Measurements from ENCODE around the gene BUB1B.

BUB1B gene

DNA sequence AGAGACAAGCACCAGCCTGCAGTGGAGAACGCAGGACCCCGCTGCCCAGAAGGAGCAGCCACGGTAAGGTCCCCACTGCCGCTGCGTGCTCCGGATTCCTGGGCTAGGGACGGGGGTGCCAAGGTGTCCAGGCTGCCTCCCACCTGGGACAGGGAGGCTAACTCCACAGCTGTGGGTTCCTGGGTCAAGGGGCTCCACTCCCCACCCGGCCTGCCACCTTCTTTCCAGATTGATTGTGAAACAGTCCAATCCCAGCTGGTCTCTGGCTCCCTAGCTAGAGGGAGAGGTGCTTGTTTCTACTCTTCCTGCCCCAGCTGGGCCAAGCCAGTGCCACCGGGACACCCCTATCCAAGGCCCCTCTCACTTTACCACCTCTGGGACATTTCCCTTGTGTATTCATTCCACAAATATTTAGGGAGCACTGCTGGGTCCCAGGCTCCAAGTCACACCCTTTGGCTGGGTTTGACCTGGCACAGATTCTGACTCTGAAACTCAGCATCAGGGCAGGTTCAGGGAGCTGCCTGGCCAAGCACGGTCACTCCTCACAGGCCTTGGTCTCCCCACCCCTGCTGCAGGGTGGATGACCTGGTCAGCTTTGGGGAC is 79.9 kb downstream of the BUB1B start:
- DNase-seq (ENCODE audit: low read depth in 2 of 2): no peak

GRCh38 chr15:40241269-40242212 is 80.7 kb downstream of the BUB1B start:
- DNase-seq (ENCODE audit: low read depth in 2 of 2): no peak

DNA sequence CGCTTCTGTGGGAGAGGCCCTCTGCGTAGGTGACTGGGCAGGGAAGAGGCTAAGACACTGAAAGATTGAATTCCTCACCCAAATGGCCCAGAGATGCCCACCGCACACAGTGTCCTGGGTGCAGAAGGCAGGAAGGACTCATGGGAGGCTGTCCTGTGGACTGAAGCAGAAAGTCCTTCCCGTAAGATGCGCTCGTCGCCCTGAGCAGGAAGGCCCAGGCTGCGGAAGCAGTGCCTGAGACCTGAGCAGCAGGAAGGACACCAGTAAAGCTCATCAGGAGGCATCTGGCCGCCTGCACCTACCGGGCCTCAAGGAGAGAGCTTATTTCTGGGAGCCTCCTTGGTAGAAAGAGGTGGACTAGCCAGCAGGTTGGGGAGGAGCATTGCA is 81.3 kb downstream of the BUB1B start:
- DNase-seq (ENCODE audit: low read depth in 2 of 2): no peak

DNA sequence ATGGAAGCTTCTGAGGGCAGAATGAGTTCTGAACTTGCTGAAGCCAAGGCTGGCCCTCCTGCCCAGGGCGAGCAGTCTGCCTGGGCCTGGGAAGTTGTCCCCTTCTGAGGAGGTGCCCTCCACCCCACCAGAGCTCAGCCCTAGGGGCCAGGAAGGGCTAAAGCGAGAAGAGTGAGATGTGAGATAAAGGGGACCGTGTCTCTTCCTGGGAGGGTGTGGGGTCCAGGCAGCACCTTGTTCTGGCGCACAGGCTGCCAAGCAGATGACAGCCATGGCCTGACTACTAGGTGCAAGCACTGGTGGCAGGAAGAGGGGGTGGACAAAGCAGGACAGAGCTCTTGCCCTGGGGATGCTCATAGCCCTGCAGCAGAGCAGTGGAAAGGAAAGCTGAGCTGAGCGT is 81.7 kb downstream of the BUB1B start:
- no peak for DNase-seq (ENCODE audit: low read depth in 2 of 2)

DNA sequence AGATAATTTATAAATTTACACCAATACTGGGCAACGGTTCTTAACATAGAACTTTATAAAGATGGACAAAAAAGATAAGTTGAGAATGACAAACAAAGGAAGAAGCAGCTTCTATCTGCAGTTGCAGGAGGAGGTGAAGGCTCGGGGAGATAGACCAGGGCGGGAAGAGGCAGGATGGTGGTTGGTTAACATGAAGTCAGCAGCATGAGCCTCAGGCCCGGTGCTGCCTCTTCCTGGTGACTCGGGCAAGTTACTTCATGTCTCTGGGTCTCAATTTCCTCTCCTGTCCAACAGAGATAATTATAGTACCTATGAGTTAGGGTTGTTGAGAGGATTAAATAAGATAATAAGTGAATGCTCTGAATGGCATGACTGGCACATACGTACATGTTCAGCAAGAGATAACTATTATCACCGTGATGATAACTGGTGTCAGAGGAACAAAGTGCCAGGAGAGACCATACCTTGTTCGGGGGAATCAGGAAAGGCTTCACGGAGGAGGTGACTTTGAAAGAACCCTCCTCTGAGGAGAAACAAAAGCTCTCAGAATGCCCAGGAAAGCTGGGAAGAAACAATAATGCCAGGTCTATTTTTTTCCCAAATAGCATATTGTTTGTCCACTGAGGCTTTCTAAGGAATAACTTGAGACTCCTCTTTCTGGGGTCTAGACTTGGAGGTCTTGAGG is 82.4 kb downstream of the BUB1B start:
- DNase-seq (ENCODE audit: low read depth in 2 of 2): no peak

DNA sequence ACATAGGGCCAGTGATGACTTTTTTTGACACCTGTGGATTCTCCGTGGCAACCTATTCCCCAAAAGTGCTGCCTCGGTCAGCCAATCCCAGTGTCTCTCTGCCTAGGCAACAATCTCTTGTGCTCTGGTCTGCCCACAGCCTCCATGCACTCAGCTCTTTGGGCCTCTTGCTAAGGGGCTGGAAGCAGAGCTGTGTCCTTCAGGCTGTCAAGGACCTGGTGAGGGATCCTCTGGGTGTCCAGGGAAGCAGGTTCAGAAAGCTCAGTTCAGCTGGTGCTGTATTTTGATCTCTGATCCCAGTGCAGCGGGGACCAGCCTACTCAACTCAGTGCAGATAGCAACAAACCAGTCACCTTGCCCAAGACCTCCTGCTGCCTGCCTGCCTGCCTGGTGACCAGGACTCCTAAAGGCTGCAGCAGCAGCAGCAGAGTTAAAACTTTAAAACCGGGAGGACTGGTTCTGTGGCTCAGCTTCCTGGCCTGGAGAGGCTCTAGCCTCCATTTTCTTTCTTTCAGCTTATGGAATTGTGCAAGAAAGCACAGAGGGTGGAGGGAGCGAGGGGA is 84.2 kb downstream of the BUB1B start:
- DNase-seq (ENCODE audit: low read depth in 2 of 2): no peak

- no peak for DNase-seq (ENCODE audit: low read depth in 2 of 2)
Measured at GRCh38 chr15:40245666-40246450, 85.0 kb downstream of the BUB1B start.

- no peak for DNase-seq (ENCODE audit: low read depth in 2 of 2)
Measured at GRCh38 chr15:40246496-40247280, 85.8 kb downstream of the BUB1B start.

DNA sequence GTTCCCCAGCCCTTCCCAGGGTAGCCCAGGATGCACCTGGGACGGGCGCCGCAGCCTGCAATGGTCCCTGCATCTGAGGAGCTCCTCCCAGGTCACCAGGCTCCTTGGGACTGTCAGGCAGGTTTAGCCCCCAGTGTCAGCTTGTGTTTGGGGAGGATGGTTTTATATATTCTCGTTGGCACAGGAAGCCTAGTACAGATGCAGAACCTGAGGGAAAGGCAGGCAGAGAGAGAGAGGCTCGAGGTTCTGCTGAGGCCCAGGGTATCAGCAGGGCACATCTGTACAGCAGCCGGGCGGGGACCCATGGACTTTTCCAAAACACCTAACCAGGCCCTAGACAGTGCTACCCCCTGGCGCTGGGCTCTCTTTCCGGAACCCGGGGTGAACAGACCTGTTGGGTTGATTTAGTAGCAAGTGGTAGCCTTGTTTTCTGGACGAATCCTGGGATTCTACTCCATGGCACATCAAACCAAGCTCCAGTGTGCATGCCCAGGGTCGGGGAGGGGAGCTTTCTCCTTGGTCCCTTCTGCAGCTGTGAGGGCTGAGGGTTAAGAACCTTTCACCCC is 86.6 kb downstream of the BUB1B start:
- DNase-seq (ENCODE audit: low read depth in 2 of 2): no peak

- no peak for DNase-seq (ENCODE audit: low read depth in 2 of 2)
Measured at GRCh38 chr15:40248006-40248783, 87.3 kb downstream of the BUB1B start.

DNA sequence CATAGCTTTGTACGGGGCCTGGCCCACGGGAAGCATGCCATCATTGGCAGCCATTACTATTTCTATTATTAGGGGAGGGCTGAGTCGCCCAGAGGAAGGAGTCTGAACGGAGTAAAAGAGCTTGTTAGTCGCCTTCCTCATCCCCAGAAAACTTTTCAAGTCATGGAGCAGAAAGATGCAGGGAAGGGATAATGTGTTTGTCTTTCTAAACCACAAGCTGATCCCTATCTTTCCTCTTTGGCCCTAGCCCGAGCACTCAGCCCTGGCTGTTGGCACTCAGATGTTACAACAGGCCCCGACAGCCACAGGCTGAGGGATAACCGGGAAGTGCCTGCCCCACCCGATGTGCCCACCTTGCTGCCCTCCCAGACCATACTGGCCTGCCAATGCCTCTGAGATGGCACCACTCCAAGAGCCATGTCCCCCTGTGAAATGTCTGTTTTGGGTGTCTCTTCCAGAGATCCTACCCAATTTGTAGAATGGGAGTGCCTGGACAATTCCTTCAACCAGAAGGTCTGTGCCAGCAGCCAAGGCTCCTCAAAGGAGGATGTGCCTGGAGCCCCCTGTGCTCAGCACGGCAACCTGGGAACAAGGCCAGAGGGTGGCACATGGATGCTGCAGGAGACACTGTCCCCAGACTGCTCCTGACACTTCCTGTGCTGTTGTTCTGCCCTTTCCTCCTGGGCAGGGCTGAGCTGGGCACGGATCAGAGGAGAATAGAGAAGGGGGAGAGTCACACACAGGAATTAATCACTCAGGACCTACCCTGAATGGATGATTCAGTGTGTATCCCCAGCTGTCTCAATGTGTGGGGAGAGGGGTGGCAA is 88.8 kb downstream of the BUB1B start:
- no peak for DNase-seq (ENCODE audit: low read depth in 2 of 2)

DNA sequence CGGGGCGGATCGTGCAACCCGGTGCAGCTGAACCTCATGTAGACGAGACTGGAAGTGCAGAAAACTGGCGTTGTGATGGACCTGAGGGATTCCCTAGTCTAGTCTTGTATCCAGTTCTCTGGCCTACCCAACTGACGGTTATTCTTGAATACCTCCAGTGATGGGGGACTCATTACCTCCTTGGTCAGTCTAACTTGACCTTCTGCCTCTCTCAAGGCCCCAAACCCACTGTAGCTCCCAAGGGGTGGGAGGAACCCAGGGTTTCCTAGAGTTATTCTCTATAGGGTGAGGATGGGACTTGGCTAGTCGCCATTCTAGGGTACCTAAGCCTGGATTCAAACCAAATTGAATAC is 89.4 kb downstream of the BUB1B start:
- DNase-seq (ENCODE audit: low read depth in 2 of 2): no peak

- DNase-seq (ENCODE audit: low read depth in 2 of 2): no peak
Measured at GRCh38 chr15:40250771-40251483, 90.1 kb downstream of the BUB1B start.

DNA sequence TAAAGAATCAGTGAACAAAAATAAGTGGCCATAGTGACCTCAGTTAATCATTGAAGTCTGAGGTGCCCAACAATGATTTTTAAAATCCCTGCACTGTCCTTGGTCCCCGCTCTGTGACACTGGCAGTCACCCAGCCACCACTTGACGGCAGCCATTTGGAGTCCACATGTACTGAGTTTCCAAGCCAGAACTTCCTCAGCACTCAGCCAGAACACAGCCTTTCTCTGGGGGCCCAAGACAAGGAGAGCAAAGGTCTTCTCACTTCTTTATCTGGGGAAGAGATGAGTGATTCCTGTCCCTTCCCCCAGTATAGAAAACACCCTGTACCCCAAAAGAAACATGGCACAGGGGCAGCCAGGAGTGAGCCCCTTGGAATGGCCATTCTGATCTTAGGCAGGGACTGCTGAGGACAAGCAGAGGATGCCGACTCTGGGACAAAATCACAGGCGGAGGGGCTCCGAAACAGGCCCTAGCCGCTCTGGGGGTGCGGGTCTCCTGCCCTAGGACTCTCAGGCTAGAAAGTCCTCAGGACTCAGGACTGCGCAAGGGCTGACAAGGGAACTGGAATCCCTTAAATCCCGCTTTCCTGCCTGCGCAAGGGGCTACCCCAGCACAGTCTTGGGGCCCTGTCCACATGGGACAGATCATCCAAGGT is 90.7 kb downstream of the BUB1B start:
- no peak for DNase-seq (ENCODE audit: low read depth in 2 of 2)

DNA sequence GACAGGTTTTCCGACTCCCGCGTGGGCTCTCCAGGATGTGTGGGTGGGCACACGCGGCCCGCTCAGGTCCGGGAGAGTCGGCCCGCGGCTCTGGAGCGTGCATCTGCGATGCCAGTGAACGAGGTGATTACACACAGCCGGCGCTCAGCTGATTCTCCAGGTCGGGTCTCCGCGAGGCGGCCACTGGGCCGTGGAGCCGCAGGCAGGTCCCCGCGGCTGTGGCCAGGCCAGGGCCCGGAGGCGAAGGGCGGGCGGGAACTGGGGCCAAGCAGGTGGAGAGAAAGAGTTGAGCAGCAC is 91.2 kb downstream of the BUB1B start:
- DNase-seq (ENCODE audit: low read depth in 2 of 2): no peak

GRCh38 chr15:40252438-40253166 is 91.7 kb downstream of the BUB1B start:
- DNase-seq (ENCODE audit: low read depth in 2 of 2): no peak

DNA sequence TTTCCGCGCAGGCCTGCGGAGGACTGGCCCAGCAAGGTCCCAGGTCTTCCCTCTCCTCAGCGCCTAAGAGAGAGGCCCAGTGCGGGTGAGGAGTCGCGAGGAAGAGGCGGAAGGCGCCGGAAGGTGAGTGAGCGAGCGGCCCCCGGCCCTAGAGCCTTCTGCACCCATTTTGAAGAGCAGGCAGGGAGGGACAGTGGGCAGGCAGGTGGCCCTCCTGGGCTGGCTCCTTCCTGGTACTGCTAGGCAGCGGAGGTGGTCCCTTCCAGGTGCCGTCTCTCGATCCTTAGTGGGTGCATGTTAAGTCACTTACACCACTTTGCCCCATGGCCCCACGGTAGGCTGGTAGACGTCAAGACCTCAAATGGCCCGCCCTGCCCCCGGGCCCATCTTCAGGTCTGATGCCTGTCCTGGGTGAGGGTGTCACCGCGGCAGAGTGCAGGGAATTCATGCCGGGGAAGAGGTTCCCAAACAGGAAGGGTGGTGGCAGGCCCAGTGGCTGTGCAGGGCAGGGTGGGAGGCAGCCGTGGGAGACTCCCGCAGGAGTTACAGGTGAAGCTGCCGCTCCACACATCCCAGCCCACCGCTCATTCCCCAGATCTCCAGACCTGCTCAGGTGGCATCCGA is 92.4 kb downstream of the BUB1B start:
- DNase-seq (ENCODE audit: low read depth in 2 of 2): no peak
